HL-60/S4 treated with phorbol 12-myristate 13-acetate at 8.2 ng/mL for 4 days and 3 days (cell line): ENCODE results near the gene SBF2.

Experiments used
- in situ Hi-C: fragments of 300-500 bp; cut with MboI; formaldehyde crosslinking; loops from 2 replicates; pipeline ENCODE4 v1.15.0; 2022; ENCODE audit warnings: low sequenced_read_pairs

Gene SBF2

GRCh38 chr11:9789910-9790309, 504.1 kb downstream of the SBF2 start:
- in situ Hi-C loops = no loop called here

GRCh38 chr11:9787981-9788521, 506.0 kb downstream of the SBF2 start:
- in situ Hi-C loops = no loop called here

- in situ Hi-C loops = no loop called here
Observed at GRCh38 chr11:9787260-9787659, 506.8 kb downstream of the SBF2 start.

- in situ Hi-C loops = no loop called here
Observed at GRCh38 chr11:9784602-9785315, 509.3 kb downstream of the SBF2 start.

GRCh38 chr11:9783986-9784385, 510.0 kb downstream of the SBF2 start:
- in situ Hi-C loops = no loop called here

- in situ Hi-C loops = no loop called here
Observed at GRCh38 chr11:9780929-9781328, 513.1 kb downstream of the SBF2 start.

GRCh38 chr11:9777525-9777924, 516.5 kb downstream of the SBF2 start:
- in situ Hi-C loops = no loop called here

GRCh38 chr11:9777066-9777465, 517.0 kb downstream of the SBF2 start:
- in situ Hi-C loops = no loop called here

GRCh38 chr11:9776203-9776602, 517.8 kb downstream of the SBF2 start:
- in situ Hi-C loops = no loop called here

GRCh38 chr11:9775398-9775779, 518.6 kb downstream of the SBF2 start:
- in situ Hi-C loops = no loop called here

- in situ Hi-C loops = loop anchor here (25.0 kb wide), 1 partner anchor 538 kb away; the partner anchor contains the start of gene ADM
Observed at GRCh38 chr11:9774591-9775397, 519.2 kb downstream of the SBF2 start.

- in situ Hi-C loops = loop anchor here (25.0 kb wide), 1 partner anchor 538 kb away; the partner anchor contains the start of gene ADM
Observed at GRCh38 chr11:9774109-9774508, 519.9 kb downstream of the SBF2 start.

- in situ Hi-C loops = loop anchor here (25.0 kb wide), 1 partner anchor 539 kb away; the partner anchor contains the start of gene ADM
Observed at GRCh38 chr11:9773524-9773923, 520.5 kb downstream of the SBF2 start.

- in situ Hi-C loops = loop anchor here (25.0 kb wide), 1 partner anchor 540 kb away; the partner anchor contains the start of gene ADM
Observed at GRCh38 chr11:9772218-9772617, 521.8 kb downstream of the SBF2 start.

- in situ Hi-C loops = loop anchor here (25.0 kb wide), 1 partner anchor 541 kb away; the partner anchor contains the start of gene ADM
Observed at GRCh38 chr11:9771071-9771511, 522.9 kb downstream of the SBF2 start.

- in situ Hi-C loops = loop anchor here (25.0 kb wide), 1 partner anchor 543 kb away; the partner anchor contains the start of gene ADM
Observed at GRCh38 chr11:9769621-9770020, 524.4 kb downstream of the SBF2 start.

- in situ Hi-C loops = loop anchor here (25.0 kb wide), 1 partner anchor 547 kb away; the partner anchor contains the start of gene ADM
Observed at GRCh38 chr11:9765320-9766101, 528.5 kb downstream of the SBF2 start.

GRCh38 chr11:9763301-9763700, 530.7 kb downstream of the SBF2 start:
- in situ Hi-C loops = loop anchor here (25.0 kb wide), 1 partner anchor 549 kb away; the partner anchor contains the start of gene ADM

- in situ Hi-C loops = loop anchor here (25.0 kb wide), 1 partner anchor 550 kb away; the partner anchor contains the start of gene ADM
Observed at GRCh38 chr11:9762531-9762930, 531.5 kb downstream of the SBF2 start.

GRCh38 chr11:9761441-9761945, 532.5 kb downstream of the SBF2 start:
- in situ Hi-C loops = loop anchor here (25.0 kb wide), 1 partner anchor 551 kb away; the partner anchor contains the start of gene ADM
